Stimulated activated CD4-positive, alpha-beta T cell treated with anti-CD3 and anti-CD28 coated beads, Interleukin-2, amount 100 ng/mL, for 48 hours (primary cell): ENCODE data around the gene SLC37A1.

Source experiments
- DNase-seq, 2 donors: peaks; one replicate each; pipeline ENCODE4 v3.0.0-alpha.2; 2020

The SLC37A1 gene

DNA sequence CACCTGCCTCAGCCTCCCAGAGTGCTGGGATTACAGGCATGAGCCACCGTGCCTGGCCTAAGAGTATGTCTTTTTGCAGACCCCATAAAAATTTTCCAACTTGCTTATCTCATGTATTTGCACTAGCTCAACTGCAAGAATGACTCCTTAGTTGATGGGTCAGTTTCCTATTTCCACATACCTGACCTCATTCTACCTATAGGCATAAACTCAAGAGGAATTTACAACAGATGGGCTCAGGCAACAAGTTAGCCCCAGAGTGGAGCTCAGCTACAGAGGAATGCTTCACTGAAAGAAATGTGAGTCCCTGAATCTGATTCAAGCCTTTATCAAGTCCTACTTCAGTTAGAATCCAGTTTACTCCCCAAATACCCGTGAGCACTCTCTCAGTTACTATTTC lies 5.3 kb upstream of the SLC37A1 start:
- no peak for DNase-seq

DNA sequence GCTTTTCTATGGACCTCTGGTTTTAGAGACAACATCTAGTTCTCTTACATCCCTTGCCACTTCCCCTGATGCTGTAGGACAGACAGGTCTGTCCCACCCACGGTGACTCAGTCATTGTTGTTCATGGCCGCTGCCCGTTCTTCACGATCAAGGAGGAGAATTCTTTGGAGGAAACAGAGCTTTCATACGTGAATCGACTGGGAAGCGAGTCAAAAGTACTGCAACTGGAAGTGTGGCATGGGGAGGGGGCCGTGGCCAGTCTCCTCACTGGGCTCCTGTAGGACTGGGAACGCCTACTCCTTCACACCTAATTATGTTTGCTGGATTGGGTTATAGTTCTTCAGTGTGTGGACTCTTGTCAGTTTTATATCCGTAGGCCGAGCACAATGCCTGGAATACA lies 4.4 kb upstream of the SLC37A1 start:
- DNase-seq: no peak

DNA sequence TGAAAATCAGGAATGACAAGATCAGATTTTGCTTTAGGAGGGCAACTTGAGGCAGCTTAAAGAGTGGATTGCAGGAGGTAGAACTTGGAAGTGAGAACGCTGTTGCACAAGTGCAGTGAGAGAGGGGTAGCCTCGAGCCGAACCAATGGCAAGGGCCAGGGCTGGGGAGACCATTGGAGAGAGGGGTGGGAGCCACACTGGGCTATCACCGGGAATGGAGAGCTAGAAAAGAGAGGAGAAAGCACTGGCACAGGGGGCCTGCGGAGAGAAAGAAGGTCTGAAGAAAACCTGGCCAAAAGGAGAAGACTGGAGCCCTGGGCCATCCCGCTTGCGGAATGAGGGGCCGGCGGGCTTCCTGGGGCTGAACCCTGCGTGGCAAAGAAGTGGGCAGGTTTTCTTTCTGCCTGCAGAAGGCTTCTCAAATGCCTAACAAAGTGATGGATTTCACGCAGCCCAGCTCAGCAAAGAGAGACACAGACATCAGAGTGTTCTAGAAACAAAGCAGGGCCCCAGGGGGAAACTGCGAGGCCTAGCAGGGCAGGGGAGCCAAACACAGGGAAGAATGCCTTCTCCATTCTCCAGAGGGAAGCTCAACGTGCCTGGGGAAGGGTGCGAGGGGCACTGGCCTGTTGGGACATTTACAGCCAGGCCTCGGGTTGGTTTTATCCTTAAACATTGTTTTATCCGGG lies 1.2 kb upstream of the SLC37A1 start:
- DNase-seq: no peak

DNA sequence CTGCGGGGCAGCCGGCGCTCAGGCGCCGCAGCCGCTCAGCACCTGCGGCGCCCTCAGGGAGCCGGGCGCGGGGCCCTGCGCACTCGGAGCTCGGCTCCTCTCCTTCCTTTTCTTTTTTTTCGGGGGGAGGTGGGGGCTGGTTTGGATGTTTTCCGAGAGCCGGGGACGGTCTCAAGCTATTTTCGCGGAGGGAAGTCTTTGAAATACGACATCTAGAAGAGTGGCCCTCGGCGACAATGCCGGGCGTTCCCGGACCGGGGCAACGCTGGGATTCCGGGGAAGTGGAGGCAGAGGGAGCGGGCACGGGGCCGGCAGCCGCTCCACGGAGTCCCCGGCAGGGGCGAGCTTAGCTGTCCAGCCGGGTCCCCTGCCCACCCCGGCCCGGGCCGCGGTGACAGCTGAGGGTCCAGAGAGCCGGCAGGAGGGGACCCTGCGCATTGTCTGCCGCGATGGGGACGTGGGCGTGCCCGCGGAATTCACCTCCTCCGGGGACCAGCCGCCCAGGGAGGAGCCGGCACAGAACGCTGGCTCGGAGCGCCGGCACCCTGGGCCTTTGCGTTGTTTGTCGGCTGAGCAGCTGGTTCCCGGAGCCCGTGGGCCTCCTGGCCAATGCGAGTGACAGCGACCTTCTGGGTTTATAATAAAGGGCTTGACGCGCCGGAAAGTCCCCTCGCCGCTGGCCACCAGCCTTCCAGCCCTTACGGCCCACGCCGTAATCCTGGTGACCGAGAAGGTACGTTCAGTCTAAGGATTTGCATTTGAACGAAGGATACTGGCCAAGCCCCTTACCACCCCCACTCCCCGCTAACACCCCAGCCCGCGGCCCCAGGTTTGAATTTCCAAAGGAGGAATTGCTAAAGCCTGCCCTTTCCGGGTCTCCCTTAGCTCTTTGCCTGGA lies 582 bp downstream of the SLC37A1 start:
- peak; percentile 56 to 64 for DNase-seq

DNA sequence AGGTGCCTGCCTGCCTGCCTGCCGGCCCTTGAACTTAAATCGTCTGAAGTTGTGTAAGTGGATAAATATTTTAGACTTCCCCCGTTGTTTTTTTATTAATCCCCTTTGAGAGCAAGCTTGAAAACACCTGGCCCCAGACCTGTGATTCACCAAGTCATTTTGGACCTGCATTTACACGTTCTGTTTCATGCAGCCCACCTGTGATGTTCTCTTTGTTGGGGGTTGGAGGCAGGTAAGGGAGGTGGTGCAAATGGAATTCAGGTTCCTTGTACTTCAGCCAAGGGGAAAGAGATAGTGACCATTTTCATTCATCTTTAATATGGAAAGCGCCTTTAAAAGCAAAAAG lies 1.2 kb downstream of the SLC37A1 start:
- no peak for DNase-seq

DNA sequence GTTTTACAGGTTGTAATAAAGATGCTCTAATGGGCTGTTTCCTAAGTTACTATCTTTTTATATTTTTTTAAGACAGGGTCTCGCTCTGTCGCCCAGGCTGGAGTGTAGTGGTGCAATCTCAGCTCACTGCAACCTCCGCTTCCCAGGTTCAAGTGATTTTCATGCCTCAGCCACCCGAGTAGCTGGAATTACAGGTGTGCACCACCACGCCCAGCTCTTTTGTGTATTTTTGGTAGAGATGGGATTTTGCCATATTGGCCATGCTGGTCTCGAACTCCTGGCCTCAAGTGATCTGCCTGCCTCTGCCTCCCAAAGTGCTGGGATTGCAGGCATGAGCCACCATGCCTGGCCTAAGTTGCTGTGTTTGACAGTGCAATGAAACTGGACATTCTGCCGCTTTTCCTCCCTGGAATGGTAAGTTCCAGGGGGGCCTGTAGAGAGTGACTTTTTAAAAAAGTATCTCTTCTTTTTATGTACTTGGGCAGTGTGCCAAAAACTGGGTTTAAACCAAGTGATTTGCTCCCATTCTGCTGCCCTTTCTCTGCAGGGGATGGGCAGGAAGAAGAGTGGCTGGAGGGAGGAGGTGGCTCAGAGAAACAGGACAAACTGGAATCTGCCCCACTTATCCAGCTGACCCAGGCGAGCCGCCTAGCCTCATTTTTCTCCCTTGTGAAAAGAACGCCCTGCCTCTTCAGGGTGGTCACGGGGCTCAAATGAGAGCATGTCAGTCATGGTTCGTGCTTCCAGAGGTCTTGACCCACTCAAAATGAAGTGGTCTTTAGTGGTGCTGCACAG lies 2.3 kb downstream of the SLC37A1 start:
- no peak for DNase-seq

DNA sequence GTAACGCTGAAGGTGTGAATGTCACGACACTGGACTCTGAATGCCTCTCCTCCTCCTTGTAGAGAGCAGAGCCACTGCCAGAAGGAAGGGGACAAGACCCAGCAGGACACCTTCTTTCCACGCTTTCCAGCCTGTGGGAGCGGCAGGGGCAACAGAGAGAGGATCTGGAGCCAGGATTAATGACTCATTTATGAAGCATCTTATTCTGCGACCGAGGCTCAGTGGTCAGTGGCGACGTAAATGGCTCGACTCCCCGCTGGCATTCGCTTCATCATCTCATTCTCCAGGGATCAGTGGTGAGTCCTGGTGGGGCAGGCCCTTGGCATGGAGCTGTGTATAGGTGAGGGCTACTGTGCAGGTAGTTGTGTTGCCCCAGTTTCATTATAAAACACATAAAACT lies 4.6 kb downstream of the SLC37A1 start:
- no peak for DNase-seq

DNA sequence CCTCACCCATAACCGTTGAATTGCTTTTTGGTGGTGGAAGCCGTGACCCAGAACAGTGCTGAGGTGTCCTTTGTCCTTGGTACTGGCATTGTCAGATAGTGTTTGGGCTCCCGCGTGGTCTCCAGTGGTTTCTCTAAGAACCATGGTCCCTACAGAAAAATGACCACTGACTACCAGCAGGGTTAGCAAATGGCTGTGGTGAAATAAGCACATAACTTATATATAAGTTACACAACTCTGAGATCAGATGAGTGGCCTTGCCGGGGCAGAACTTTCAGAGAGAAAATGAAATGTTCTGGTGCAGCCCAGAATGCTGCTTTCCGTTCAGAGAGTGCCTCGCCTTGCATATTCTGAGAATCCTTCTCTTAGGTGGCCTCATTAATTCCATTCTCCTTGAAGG lies 5.0 kb downstream of the SLC37A1 start:
- no peak for DNase-seq

DNA sequence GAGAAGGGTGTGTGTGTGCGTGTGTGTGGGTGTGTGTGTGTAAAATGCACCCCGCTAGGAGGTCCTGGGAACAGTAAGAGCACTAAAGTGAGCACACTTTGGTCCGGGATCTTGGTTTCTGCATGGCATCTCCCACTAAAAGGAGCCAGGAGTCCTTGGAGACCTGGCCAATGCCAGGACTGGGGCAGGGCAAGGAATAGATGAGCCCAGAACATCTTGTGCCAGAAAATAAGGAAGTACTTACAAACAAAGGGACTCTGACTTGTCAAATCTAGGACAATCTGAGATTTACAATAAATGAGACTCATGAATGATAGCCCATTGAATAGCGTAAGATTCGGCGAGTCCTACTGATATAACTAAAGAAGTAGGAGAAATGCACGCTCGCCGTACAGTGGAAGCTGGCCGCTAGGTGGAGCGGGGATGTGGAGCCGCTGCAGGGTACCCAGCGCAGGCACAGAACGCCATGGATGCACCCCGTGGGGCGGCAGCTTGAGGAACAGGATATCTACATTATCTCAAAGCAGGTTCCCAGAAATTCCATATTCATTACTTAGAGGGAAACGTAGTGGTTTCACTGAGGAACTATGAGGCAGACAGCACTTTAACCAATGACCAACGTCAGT lies 7.1 kb downstream of the SLC37A1 start:
- DNase-seq: no peak

DNA sequence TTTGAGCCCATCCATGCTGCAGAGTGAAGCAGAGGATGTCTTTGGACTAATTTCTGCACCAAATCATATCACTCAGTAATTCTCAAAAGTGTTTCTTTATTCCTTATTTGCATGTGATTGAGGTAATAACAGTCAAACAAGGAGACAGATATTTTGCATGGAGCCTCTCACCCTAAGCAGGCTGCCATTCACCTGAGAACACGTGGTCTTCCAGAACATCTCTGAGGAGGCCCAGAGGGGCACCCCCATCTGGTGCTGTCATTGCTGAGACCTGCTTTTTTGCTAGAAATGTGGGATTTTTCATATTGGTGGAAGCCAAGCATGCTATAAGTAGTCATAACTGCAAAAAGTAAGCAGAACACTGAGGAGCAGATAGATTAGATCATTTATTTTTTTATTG lies 7.7 kb downstream of the SLC37A1 start:
- DNase-seq: no peak

DNA sequence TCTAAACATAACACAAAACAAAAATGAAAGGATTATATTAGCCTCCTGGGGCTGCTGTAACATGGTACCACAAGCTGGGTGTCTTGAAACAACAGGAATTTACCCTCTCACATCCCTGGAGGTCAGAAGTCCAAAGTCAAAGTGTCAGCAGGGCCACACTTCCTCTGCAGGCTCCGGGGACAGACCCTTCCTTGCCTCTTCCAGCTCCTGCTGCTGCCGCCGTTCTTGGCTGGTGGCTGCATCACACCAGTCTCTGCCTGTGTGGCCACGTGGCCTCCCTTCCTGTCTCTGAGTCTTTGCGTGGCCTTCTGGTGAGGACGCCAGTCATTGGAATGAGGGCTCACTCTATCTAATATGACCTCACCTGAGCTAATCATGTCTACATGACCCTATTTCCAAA lies 8.2 kb downstream of the SLC37A1 start:
- no peak for DNase-seq

DNA sequence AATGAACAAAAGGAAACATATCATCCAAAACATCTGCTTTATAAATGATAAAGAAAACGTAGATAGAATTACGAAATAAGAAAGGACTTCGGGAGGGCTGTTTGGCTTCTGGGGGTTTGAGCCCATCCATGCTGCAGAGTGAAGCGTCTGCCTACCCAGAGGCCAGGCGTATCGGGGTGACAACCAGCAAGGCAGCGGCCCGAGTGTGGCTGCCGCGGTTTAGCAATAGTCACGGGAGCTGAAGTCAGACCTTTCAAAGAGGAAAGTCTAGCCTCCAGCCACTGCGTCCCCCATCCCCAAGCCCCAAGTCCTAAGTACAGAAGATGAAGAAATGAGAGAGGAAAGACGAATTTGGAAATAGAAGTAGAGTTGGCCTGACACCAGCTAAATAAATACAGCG lies 8.6 kb downstream of the SLC37A1 start:
- no peak for DNase-seq

DNA sequence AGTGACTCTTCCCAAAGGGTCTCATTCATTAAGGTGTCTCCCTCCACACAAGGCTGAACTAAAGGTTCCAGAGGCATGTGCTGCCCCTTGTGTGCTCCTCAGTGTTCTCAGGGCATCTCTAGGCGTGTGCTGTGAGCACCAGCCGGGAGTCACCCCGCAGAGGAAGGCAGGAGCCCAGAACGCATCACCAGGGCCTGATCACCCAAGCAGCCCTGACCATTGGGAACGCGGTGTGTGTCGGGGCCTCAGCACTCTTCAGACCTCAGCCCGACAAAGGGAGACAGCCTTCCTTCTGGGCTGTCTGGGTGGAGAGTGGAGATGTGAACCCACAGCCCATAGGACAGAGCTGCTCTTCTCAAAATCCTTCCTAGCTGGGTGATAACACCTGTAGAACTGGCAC lies 9.1 kb downstream of the SLC37A1 start:
- DNase-seq: no peak

DNA sequence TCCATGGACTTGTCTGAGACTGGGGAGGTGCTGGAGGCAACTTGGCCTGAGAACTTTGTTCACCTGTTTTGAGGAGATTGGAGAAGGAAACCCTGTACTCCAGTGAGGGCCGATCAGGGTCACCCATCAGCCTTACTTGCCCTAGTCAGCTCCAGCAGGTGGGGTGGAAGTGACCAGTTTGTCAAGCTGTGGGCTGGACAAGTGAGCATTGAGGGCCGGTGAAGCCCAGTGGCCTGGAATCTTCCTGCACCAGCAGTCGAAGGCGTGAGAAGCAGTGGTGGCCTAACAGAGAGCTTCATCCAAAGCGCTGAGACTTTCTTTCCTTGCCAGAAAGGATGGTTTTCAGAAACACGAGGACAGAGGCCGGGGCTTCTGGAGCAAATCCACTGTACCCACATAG lies 9.6 kb downstream of the SLC37A1 start:
- no peak for DNase-seq

DNA sequence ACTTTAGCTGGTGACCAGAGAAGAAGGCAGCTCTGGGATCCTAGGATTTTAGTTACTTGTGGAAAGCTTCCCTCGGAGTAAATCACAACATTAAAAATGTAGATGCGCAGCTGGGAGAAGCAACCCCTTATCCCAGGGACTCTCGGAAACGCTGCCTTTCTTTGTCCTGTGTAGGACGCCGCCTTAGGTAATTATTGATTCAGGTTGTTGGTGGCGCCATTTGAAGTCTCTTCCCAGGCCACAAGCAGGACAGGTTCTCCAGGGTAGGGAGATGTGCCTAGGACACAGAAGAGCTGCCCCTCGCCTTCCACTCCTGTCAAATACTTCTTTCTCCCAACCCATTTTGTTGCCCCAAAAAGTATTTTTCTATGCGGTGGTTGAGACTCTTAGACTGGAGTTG lies 10.3 kb downstream of the SLC37A1 start:
- no peak for DNase-seq

DNA sequence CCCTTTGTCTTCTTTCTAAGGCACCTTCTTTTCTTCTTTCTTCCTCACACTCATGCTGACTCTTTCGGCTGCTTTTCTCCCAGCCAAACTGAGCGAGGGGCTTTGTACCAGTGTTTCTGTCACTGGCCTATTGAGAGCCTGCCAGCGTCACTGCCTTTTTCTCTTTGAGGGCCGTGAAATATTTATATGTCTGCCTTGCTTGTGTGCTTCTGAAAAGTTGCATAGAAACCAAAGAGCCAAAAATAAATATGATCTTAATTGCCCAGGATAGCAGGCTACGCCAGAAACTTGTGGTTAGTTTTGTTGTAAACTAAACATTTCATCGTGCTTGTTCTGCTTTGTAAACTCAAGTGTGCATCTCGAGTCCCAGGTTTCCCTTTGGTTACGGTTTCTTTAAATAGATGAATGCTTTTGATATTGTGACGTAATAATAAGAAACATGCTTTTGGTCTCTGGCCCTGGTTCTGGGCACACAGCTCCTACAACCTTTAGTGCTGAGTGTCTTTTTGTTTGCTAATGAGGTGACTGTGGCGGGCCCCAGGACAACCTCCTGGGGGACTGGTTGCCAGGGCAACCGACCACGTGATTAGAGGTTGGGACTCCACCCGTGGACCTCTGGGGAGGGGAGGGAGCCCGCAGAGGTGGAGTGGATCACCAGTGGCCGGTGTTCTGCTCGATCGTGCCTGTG lies 10.8 kb downstream of the SLC37A1 start:
- no peak for DNase-seq

DNA sequence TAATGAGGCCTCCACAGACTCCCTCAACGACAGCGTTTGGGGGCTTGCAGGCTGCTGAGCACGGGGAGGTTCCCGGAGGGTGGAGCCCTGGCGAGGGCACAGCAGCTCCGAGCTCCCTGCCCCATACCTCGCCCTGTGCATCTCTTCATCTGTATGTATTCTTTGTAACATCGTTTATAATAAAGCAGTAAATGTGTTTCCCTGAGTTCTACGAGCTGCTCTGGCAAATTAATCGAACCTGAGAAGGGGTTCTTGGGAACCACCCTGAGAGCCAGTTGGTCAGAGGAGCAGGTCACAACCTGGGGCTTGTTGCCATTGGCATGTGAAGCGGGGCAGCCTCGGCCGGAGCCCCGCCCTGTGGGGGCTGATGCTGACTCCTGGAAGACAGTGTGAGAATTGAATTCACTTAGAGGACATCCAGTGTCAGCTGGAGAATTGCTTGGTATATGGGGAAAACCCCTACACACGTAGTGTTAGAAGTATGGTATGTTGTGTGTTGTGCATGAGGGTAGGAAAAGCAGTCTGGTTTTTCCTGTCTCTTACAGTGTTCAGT lies 11.5 kb downstream of the SLC37A1 start:
- no peak for DNase-seq

DNA sequence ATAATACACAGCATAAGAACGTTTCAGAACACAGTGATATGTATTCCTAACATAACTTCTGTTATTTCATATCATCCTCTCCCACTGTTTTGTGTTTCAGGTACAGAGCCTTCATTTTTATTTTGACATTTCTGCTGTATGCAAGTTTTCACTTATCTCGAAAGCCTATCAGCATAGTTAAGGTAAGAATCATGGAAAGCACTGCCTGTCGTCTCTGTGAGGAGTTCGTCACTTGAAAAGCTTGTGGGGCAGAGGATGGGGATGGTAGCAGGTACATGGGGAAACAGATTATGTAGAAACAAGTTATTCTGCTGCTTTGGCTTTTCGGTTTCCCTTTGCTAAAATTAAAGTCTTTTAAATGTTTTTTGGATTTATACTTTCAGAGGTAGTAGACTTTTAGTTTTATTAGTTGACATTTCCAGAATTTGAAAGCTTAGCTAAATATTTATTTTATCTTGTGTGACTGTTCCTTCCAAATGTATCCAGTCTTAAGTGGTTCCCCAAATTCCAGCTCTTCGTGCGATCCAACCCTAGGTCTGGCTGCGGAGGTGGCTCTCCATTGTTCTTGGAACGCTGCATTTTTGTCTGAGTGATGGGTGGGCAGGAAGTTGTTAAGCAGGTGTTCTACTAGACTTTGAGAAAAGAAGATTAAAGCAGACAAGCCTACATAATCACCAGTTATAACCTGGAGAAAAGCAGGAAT lies 12.2 kb downstream of the SLC37A1 start:
- DNase-seq: no peak

DNA sequence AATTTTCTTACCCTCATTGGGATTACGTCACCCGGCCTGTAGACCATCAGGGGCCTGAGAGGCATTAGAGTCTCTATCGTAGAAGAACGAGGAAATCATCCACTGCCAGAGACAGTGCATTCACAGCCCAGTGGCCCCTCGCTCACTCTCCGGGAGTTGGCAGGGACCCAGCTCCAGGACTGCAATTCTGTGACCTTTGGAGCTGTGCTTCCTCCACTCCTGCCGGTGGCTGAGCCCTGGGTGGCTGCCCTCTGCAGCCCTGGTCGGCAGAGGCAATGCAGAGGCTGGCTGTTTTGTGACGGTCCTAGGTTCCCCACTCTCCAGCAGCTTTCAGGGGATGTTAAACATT lies 12.7 kb downstream of the SLC37A1 start:
- no peak for DNase-seq

DNA sequence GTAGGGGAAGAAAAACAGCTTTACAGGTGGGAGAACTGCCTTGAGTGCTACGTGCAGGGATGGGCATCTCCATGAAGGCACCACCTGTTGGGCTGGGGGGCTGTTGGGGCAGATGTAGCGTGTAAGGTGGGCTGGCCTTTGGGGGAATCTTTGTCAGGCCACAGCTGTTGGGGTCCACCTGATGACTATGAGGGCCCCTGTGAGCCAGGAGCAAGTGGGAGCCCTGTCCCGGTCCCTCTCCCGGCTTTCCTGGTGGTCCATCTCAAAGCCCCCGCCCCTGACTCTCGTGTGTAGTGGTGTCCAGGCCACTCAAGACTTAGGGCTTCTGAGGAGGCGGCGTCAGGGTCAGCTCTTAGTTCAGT lies 13.5 kb downstream of the SLC37A1 start:
- no peak for DNase-seq

DNA sequence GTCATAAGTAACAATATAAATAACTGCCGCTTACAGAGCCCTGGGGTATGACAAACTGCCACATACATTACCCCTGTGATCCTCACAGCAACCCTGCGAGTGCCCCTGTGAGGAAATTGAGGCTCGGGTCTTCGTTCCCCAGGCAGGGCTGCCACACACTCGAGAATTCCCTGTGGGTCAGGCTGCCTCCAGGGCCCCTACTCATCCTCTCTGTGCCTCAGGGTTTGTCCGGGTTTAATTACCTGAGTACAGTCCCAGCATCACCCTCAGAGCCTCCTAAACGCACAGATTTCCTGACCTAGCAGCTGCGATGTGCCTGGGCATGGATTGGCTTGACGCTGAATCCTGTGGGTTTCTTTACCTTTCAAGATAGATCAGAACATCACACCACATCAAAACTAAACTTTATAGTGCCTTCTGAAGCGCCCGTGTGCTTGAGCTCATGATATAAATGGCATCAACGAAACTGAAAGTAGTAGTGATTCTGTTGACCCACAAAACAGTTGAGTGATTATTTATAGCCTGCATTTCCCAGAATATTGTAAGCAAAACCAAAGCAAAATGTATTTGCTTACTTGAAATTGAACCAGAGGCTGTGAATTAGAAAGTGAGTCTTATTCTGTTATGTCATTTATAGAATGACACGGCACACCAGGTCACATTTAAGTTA lies 14.0 kb downstream of the SLC37A1 start:
- peak; percentile 32 to 36 for DNase-seq
